Measurements from ENCODE around the gene PPARD. TPM values are rescaled to one million over a fixed set of nuclear protein-coding genes. Genes with fewer than 3 reads are reported as not detected.

PPARD gene
- total and polyA plus RNA-seq, 12 donors, result 12.9 to 21.0 (median 13.9) TPM

DNA sequence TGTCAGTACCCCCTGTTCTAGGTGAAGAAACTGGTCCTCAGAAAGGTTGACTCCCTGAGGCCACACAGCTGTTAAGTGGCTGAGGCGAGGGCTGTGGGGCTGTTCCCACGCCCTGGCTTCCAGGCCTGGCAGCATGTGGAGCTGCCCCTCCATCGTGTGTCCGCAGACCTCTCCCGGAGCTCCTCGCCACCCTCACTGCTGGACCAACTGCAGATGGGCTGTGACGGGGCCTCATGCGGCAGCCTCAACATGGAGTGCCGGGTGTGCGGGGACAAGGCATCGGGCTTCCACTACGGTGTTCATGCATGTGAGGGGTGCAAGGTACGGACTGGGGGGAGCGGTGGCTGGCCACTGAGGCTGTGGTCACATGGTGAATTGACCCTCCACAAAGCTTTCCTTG is 77.6 kb downstream of the PPARD start:
- Histone ChIP-seq H3K27ac (peak overlapping the region in 1 of 10 donors; percentile 10), H3K36me3 (peaks cover 0 to 75% (median 21%) of the 10 kb centered on the region in 9 donors), H3K9me3 (no peaks in the 10 kb centered on the region), H3K27me3 (no peaks in the 10 kb centered on the region), H3K4me3 (no peak overlapping the region), H3K4me1 (peaks cover 0 to 24% (median 9%) of the 10 kb centered on the region in 9 donors)
- TF ChIP-seq, protein P1, sequence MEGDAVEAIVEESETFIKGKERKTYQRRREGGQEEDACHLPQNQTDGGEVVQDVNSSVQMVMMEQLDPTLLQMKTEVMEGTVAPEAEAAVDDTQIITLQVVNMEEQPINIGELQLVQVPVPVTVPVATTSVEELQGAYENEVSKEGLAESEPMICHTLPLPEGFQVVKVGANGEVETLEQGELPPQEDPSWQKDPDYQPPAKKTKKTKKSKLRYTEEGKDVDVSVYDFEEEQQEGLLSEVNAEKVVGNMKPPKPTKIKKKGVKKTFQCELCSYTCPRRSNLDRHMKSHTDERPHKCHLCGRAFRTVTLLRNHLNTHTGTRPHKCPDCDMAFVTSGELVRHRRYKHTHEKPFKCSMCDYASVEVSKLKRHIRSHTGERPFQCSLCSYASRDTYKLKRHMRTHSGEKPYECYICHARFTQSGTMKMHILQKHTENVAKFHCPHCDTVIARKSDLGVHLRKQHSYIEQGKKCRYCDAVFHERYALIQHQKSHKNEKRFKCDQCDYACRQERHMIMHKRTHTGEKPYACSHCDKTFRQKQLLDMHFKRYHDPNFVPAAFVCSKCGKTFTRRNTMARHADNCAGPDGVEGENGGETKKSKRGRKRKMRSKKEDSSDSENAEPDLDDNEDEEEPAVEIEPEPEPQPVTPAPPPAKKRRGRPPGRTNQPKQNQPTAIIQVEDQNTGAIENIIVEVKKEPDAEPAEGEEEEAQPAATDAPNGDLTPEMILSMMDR (IDR thresholded peaks at IDR 0.05), result no peak
- intact Hi-C loops (cut with DNase I), result loop anchor here in 2 of 10 donors (10.0 kb wide), 1 partner anchor 75 kb away; the partner anchor contains the start of gene PPARD (in 2 of the 2)
- no peak for ATAC-seq
- no peak for DNase-seq
- 96% methylated on average over 14 of the region's 14 CpGs for WGBS, 2 donors

DNA sequence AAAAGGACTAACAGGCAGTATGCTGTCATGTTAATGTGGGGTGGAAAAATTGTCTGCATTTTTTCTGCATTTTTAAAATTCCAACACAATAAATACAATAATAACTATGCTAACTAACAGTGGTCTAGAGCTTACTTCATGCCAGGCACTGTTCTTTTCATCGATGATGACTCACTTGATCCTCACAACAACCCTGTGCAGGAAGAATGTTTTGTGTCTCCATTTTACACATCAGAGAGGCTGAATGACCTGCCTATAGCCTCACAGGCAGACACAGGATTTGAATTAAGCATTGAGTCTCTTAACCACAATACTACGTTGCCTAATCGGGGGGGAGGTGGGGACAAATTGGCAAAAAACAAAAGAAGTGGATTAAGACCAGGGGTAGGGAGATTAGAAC is 82.9 kb downstream of the PPARD start:
- ATAC-seq (no peak), DNase-seq (no peak)
- Histone ChIP-seq H3K4me1 (peaks cover 0 to 16% (median 0%) of the 10 kb centered on the region in 9 donors), H3K9me3 (peaks cover 0 to 26% (median 14%) of the 10 kb centered on the region in 11 donors), H3K4me3 (no peak overlapping the region), H3K27ac (peak overlapping the region in 1 of 10 donors; percentile 31), H3K27me3 (no peaks in the 10 kb centered on the region), H3K36me3 (peaks cover 0 to 68% (median 31%) of the 10 kb centered on the region in 9 donors)
- intact Hi-C loops (cut with DNase I), result no loop called here
- WGBS, 2 donors, result 78 to 81% methylated on average over 3 of the region's 3 CpGs
- TF ChIP-seq, protein P1 (IDR thresholded peaks at IDR 0.05), result no peak

DNA sequence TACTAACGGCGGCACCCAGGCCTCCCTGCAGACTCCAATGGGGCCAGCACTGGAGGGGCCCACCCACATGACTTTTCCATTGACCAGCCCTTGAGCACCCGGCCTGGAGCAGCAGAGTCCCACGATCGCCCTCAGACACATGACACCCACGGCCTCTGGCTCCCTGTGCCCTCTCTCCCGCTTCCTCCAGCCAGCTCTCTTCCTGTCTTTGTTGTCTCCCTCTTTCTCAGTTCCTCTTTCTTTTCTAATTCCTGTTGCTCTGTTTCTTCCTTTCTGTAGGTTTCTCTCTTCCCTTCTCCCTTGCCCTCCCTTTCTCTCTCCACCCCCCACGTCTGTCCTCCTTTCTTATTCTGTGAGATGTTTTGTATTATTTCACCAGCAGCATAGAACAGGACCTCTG is 83.7 kb downstream of the PPARD start:
- no peak for DNase-seq
- H3K9me3 ChIP-seq, result peaks cover 0 to 30% (median 14%) of the 10 kb centered on the region in 11 donors
- peak in 6 of 8 donors; percentile 31 to 61 (median 50) for ATAC-seq
- H3K4me1 ChIP-seq, result peaks cover 0 to 16% (median 0%) of the 10 kb centered on the region in 9 donors
- no peak overlapping the region for H3K4me3 ChIP-seq
- 63 to 73% methylated on average over 8 of the region's 8 CpGs for WGBS, 2 donors
- H3K36me3 ChIP-seq, result peaks cover 0 to 64% (median 31%) of the 10 kb centered on the region in 9 donors
- intact Hi-C loops (cut with DNase I), result no loop called here
- TF ChIP-seq, protein P1 (IDR thresholded peaks at IDR 0.05), result no peak
- no peaks in the 10 kb centered on the region for H3K27me3 ChIP-seq
- peak overlapping the region in 1 of 10 donors; percentile 31 for H3K27ac ChIP-seq

DNA sequence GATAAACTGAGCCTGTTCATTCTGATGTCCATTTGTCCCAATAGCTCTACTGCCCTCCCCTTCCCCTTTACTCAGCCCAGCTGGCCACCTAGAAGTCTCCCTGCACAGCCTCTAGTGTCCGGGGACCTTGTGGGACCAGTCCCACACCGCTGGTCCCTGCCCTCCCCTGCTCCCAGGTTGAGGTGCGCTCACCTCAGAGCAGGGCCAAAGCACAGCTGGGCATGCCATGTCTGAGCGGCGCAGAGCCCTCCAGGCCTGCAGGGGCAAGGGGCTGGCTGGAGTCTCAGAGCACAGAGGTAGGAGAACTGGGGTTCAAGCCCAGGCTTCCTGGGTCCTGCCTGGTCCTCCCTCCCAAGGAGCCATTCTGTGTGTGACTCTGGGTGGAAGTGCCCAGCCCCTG is 85.1 kb downstream of the PPARD start:
- 96 to 97% methylated on average over 5 of the region's 5 CpGs for WGBS, 2 donors
- peak in 3 of 8 donors; percentile 13 to 57 (median 21) for ATAC-seq

More for the DNA sequence above, 85.1 kb downstream of the PPARD start:
- Histone ChIP-seq H3K9me3 (peaks cover 0 to 30% (median 14%) of the 10 kb centered on the region in 11 donors), H3K4me1 (peaks cover 0 to 16% (median 0%) of the 10 kb centered on the region in 9 donors), H3K4me3 (no peak overlapping the region), H3K27me3 (no peaks in the 10 kb centered on the region), H3K36me3 (peaks cover 0 to 52% (median 23%) of the 10 kb centered on the region in 9 donors), H3K27ac (no peak overlapping the region)
- intact Hi-C loops (cut with DNase I), result no loop called here
- DNase-seq, result no peak
- TF ChIP-seq, protein P1 (IDR thresholded peaks at IDR 0.05), result no peak
